ENCODE data around the gene CDC25B.

CDC25B gene

DNA sequence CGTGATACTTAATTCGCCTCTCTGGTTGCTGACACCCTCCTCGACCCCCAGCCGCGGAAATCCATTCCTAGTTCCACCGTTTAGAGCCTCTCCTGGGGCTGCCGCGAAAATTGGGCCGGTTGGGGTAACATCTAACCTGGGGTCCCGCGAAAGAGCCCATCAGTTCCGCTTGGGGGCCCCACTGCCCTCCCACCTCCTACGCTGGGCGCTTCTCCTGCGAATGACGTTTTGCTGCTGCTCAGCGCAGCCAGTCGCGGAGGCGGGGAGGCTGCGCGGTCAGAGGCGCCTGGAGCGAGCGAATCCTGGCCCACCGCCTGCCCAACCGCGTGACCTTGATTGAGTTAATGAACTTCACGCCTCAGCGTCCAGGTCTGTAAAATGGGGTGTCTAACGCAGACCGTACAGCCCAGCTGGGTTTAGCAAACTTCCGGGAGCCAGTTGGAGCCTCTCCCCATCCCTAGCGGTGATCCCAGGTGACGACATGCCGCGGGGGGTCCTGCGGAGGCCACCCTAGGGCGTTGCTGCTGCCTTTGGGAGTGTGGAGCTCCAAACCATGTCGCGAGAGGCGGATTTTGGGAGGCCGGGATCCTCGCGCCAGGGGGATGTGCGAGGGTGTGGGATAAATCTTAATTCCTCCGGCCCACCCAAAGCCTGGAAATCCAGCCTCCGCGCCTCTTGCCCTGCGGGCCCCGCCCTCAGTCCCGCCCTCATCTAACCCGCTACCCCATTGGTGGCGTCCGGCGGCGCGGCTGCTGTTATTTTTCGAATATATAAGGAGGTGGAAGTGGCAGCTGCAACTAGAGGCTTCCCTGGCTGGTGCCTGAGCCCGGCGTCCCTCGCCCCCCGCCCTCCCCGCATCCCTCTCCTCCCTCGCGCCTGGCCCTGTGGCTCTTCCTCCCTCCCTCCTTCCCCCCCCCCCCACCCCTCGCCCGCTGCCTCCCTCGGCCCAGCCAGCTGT, at the start of gene CDC25B:
Gene CDC25B (plus strand): TSS at position 800 of the 958 bp plus-strand sequence. CDS start 222 bp downstream, outside the sequence.
- DNase-seq (ENCODE audit: low spot score): peak; percentile 97

GRCh38 chr20:3747471-3747870, 48.6 kb upstream of the CDC25B start:
- no peak for DNase-seq (ENCODE audit: low spot score)

DNA sequence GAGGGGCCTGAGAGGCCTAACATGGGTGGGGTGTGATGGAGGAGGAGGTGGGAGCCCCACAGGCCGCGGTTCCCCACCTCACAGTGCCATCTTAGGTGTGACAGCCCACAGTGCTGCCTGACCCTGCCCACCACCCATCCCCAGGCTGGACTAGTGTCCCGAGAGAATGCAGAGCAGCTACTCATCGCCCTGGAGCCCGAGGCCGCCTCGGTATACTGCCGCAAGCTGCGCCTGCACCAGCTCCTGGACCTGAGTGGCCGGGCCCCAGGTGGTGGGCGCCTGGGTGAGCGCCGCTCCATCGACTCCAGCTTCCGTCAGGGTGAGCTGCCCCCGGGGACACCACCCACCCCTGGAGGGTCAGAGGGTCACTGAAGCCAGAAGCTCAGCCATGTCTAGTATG, 48.0 kb upstream of the CDC25B start:
- DNase-seq (ENCODE audit: low spot score): no peak

GRCh38 chr20:3749087-3749688, 46.9 kb upstream of the CDC25B start:
- no peak for DNase-seq (ENCODE audit: low spot score)

- peak; percentile 82 for DNase-seq (ENCODE audit: low spot score)
Measured at GRCh38 chr20:3749689-3750531, 46.2 kb upstream of the CDC25B start.

GRCh38 chr20:3751305-3751674, 44.8 kb upstream of the CDC25B start:
- no peak for DNase-seq (ENCODE audit: low spot score)

DNA sequence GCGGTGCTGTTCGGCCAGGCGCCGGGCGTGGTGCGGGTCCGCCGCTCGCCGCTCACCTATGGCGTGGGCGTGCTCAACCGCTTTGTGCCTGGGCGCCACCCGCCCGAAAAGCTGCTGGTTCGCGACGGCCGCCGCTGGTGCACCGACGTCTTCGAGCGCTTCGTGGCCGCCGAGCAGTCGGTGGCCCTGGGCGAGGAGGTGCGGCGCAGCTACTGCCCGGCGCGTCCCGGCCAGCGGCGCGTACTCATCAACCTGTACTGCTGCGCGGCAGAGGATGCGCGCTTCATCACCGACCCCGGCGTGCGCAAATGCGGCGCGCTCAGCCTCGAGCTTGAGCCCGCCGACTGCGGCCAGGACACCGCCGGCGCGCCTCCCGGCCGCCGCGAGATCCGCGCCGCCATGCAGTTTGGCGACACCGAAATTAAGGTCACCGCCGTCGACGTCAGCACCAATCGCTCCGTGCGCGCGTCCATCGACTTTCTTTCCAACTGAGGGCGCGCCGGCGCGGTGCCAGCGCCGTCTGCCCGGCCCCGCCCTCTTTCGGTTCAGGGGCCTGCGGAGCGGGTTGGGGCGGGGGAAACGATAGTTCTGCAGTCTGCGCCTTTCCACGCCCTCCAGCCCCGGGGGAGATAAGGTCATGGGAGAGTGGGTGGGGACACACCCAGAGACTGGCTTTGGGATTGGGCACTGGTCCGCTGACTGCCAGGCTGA, 44.3 kb upstream of the CDC25B start:
- DNase-seq (ENCODE audit: low spot score): peak; percentile 54

- DNase-seq (ENCODE audit: low spot score): peak; percentile 42
Measured at GRCh38 chr20:3752386-3752759, 43.7 kb upstream of the CDC25B start.

GRCh38 chr20:3753098-3753497, 43.0 kb upstream of the CDC25B start:
- peak; percentile 91 for DNase-seq (ENCODE audit: low spot score)

DNA sequence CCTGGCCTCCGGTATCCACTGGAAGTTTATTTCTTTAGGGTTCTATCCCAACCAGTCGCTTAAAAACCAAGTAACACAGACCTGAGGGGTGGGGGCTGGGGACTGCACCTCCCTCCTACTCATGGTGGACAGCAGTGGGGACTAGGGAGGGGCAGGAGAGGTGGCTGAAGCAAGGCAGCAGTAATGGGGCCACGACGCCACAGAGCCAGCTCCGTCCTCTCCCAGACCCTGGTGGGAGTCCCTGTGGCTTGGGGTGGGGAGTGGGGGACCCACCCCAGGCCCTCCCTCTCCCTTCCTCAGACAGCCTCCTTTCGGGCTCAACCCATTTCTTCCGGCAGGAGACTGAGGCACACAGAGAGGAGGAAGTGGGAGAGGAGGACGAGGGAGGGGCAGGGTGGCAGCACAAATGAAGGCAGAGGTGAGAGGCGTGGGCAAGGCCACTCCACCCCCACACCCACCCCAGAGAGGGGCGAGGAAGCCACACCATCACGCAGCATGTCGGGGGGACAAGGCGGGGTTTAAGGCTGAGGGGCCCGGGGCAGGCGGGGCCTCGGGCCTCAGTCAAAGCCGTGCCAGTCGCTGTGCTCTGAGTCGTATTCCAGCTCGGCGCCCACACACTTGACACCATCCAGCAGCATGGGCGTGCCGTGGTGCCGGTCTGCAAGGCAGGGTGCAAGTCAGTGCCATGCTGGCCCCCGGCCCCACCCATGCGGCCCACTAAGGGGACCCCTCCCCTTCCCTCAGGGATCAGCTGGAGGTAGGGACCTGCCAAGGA, 42.4 kb upstream of the CDC25B start:
- DNase-seq (ENCODE audit: low spot score): no peak

DNA sequence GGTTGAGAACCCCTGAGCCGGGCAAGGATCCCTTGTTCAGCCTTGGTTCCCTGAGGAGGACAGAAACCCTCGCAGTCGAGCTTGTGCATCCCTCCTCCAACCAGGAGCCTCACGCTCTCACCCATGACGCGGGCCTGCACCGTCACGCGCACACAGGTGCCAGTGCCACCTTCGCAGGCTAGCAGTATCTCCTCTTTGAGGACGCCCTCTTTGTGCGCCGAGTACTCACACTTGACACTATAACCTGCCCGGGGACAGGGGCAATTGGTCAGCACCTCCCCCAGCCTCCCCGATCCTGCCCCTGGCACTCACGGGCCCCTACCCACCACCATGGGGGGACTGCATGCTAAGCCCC, 41.9 kb upstream of the CDC25B start:
- no peak for DNase-seq (ENCODE audit: low spot score)

DNA sequence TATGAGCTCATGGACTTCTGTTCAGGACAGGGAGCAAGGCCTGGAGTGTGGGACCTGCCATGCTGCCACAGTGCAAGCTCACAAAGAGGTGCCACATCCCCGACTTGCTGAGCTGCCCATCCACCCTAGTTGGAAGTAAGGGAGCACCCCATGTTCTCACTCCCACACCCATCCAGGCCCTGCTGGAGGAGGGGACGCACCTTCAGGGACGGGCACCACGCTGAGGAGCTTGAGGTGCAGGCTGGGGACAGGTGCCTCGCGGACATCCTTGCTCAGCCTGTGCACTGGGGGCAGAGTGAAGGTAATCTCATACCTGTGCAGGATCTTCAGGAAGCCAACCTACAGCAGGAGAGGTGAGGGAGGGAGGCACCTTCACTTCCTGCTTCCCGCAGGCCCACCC, 40.8 kb upstream of the CDC25B start:
- DNase-seq (ENCODE audit: low spot score): no peak

DNA sequence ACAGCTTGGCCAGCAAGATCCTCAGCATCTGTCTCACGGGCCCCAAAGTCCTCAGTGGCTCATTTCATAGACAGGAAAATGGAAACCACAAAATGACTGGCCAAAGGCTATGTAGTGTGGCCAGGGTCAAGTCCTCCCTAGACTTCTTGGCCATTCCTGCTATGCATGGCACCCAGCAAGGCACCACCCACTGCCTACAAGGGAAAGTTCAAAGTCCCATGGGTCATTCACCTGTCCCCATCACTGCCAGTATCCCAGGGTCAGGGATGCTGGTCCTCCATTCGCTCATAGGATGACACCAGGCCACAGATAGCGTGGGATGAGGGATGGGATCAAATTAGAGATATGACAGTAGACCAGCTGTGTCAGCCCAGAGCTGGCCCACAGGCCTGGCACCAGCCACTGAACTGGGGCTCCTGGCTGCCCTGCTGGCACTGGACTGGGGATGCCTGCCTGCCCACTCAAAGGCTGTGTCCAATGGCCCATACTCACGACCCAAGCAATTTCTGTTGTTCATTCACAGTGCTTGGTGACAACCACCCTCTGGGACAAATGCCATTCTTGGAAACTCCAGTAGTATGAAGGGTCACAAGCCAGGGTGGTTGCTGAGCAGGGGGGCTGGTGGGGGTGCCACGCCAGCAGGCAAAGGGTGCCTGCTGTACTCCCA, 40.2 kb upstream of the CDC25B start:
- no peak for DNase-seq (ENCODE audit: low spot score)

- no peak for DNase-seq (ENCODE audit: low spot score)
Measured at GRCh38 chr20:3757268-3757667, 38.8 kb upstream of the CDC25B start.

- no peak for DNase-seq (ENCODE audit: low spot score)
Measured at GRCh38 chr20:3758566-3758965, 37.5 kb upstream of the CDC25B start.

GRCh38 chr20:3759316-3759823, 36.7 kb upstream of the CDC25B start:
- DNase-seq (ENCODE audit: low spot score): no peak

- no peak for DNase-seq (ENCODE audit: low spot score)
Measured at GRCh38 chr20:3759884-3760283, 36.2 kb upstream of the CDC25B start.

GRCh38 chr20:3760655-3761348, 35.3 kb upstream of the CDC25B start:
- DNase-seq (ENCODE audit: low spot score): no peak

- no peak for DNase-seq (ENCODE audit: low spot score)
Measured at GRCh38 chr20:3763671-3764601, 32.2 kb upstream of the CDC25B start.
